HCT116 (cell line): ENCODE data around the gene SETD3.

Experiments
- CEBPB ChIP-seq: IDR thresholded peaks from 2 replicates; pipeline ENCODE4 v1.6.1; 2012; ENCODE audit warnings: low read depth
- CTCF ChIP-seq, 3 experiments: fragments of 200-600 bp in 1 of 3; sonication (generic) in 1 of 3; IDR thresholded peaks in 2 of 3; conservative IDR thresholded peaks in 1 of 3; 2 replicates each; pipeline ENCODE4 v1.5.1; 2012 to 2017; ENCODE audit warnings: low read depth in 2 of 3, low read length in 2 of 3, antibody characterized with exemption in 1 of 3, borderline replicate concordance in 1 of 3, control low read depth in 1 of 3, mild to moderate bottlenecking in 1 of 3, mixed read lengths in 1 of 3, mixed run types in 1 of 3, moderate library complexity in 1 of 3; ENCODE audit not compliant: insufficient read depth in 1 of 3
- EGR1 ChIP-seq: IDR thresholded peaks from 2 replicates; pipeline ENCODE4 v1.6.1; 2012; ENCODE audit warnings: low read depth
- ELF1 ChIP-seq: IDR thresholded peaks from 2 replicates; pipeline ENCODE4 v1.6.1; 2012; ENCODE audit warnings: low read depth, borderline replicate concordance
- EZH2 ChIP-seq: fragments of 200-600 bp; sonication (generic); IDR thresholded peaks from 2 replicates; pipeline ENCODE4 v1.6.1; 2017; ENCODE audit warnings: antibody characterized with exemption, mixed run types
- EZH2phosphoT487 ChIP-seq: fragments of 200-600 bp; IDR thresholded peaks from 2 replicates; pipeline ENCODE4 v1.6.1; 2018; ENCODE audit warnings: antibody characterized with exemption, borderline replicate concordance
- MAX ChIP-seq: IDR thresholded peaks from 2 replicates; pipeline ENCODE4 v1.6.1; 2012
- POLR2A ChIP-seq: IDR thresholded peaks from 2 replicates; pipeline ENCODE4 v1.7.0; 2011; ENCODE audit warnings: borderline replicate concordance; ENCODE audit not compliant: insufficient read depth, insufficient read length; ENCODE audit errors: extremely low read depth
- POLR2AphosphoS5 ChIP-seq: IDR thresholded peaks from 2 replicates; pipeline ENCODE4 v1.6.1; 2011; ENCODE audit warnings: mild to moderate bottlenecking, low read depth, low read length, moderate library complexity
- RAD21 ChIP-seq: IDR thresholded peaks from 2 replicates; pipeline ENCODE4 v1.6.1; 2012; ENCODE audit warnings: low read depth, mild to moderate bottlenecking
- REST ChIP-seq: IDR thresholded peaks from 2 replicates; pipeline ENCODE4 v1.6.1; 2012; ENCODE audit warnings: low read depth
- YY1 ChIP-seq: IDR thresholded peaks from 2 replicates; pipeline ENCODE4 v1.6.1; 2011; ENCODE audit warnings: low read length, low read depth, moderate library complexity, mild to moderate bottlenecking; ENCODE audit not compliant: insufficient replicate concordance; ENCODE audit errors: extremely low read depth
- ZFX ChIP-seq: fragments of 450-650 bp; IDR thresholded peaks from 2 replicates; pipeline ENCODE4 v1.6.1; 2017
- ZNF274 ChIP-seq: fragments of 200-500 bp; sonication (Bioruptor generic); IDR thresholded peaks from 2 replicates; pipeline ENCODE4 v1.6.1; 2014; ENCODE audit warnings: mild to moderate bottlenecking, low read depth, low read length, inconsistent platforms

- no peak for TF ChIP-seq CTCF (IDR thresholded peaks at IDR 0.05 in 2 of 3, conservative IDR thresholded peaks at IDR 0.05 in 1 of 3; ENCODE audit: borderline replicate concordance in 1 of 3, insufficient read depth in 1 of 3, low read depth in 2 of 3, low read length in 2 of 3)
- no peak for TF ChIP-seq EZH2
- no peak for TF ChIP-seq POLR2A
- no peak for TF ChIP-seq MAX
- TF ChIP-seq POLR2AphosphoS5: no peak
- no peak for TF ChIP-seq EGR1
- TF ChIP-seq ZFX: no peak
- no peak for TF ChIP-seq EZH2phosphoT487
- TF ChIP-seq RAD21: no peak
- TF ChIP-seq YY1: no peak
- no peak for TF ChIP-seq ZNF274
- no peak for TF ChIP-seq CEBPB
- TF ChIP-seq ELF1: no peak
- TF ChIP-seq REST: no peak
Observed at GRCh38 chr14:99357916-99358390, 122.7 kb downstream of the SETD3 start.
